Measurements from ENCODE around the gene RC3H1.
"Not testable (repeated sequence)": the region's sequence is repeated elsewhere in the genome, so short reads cannot be mapped to it uniquely, and the experiment has no call there.

Gene RC3H1

GRCh38 chr1:173988068-173988467, 34.1 kb downstream of the RC3H1 start:
- H3K27me3 Mint-ChIP-seq (ENCODE audit: low read depth), result no peaks in the 10 kb centered on the region
- H3K36me3 Mint-ChIP-seq (ENCODE audit: low read depth), result peaks cover 70% of the 10 kb centered on the region
- H3K4me3 Mint-ChIP-seq, result no peak overlapping the region
- no peaks in the 10 kb centered on the region for H3K4me1 Mint-ChIP-seq
- no peak overlapping the region for H3K27ac Mint-ChIP-seq
- no peaks in the 10 kb centered on the region for H3K9me3 Mint-ChIP-seq
- TF ChIP-seq CTCF (IDR thresholded peaks at IDR 0.05; ENCODE audit: unreplicated experiment in 3 of 3), result no peak

GRCh38 chr1:173986951-173987350, 35.2 kb downstream of the RC3H1 start:
- no peaks in the 10 kb centered on the region for H3K4me1 Mint-ChIP-seq
- no peaks in the 10 kb centered on the region for H3K9me3 Mint-ChIP-seq
- no peak for TF ChIP-seq CTCF (IDR thresholded peaks at IDR 0.05; ENCODE audit: unreplicated experiment in 3 of 3)
- no peak overlapping the region for H3K27ac Mint-ChIP-seq
- peaks cover 69% of the 10 kb centered on the region for H3K36me3 Mint-ChIP-seq (ENCODE audit: low read depth)
- no peaks in the 10 kb centered on the region for H3K27me3 Mint-ChIP-seq (ENCODE audit: low read depth)
- H3K4me3 Mint-ChIP-seq, result no peak overlapping the region

- Mint-ChIP-seq H3K27me3 (ENCODE audit: low read depth) (no peaks in the 10 kb centered on the region), H3K4me3 (no peak overlapping the region), H3K9me3 (no peaks in the 10 kb centered on the region), H3K36me3 (ENCODE audit: low read depth) (peaks cover 53% of the 10 kb centered on the region), H3K4me1 (no peaks in the 10 kb centered on the region), H3K27ac (no peak overlapping the region)
- no peak for TF ChIP-seq CTCF (IDR thresholded peaks at IDR 0.05; ENCODE audit: unreplicated experiment in 3 of 3)
These were observed 51.9 kb downstream of the RC3H1 start for GRCh38 chr1:173970252-173970651.

DNA sequence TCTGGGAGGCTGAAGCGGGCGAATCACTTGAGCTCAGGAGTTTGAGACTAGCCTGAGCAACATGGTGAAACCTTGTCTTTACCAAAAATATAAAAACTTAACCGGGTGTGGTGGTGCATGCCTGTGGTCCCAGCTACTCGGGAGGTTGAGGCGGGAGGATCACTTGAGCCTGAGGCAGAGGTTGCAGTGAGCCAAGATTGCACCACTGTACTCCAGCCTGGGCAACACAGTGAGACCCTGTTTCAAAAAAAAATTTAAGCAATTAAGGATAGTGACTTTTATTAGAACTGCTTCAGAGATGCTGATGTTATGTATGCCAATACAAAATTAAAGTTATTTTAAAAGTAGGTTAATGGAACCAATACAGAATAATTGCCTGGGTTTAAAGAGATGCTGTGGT, 56.3 kb downstream of the RC3H1 start:
- H3K36me3 Mint-ChIP-seq (ENCODE audit: low read depth), result peaks cover 66% of the 10 kb centered on the region
- H3K4me1 Mint-ChIP-seq; H3K27ac Mint-ChIP-seq; H3K27me3 Mint-ChIP-seq (ENCODE audit: low read depth); H3K4me3 Mint-ChIP-seq; H3K9me3 Mint-ChIP-seq: not testable (repeated sequence)

GRCh38 chr1:173963477-173963876, 58.7 kb downstream of the RC3H1 start:
- Mint-ChIP-seq H3K27ac (no peak overlapping the region), H3K4me1 (no peaks in the 10 kb centered on the region), H3K27me3 (ENCODE audit: low read depth) (no peaks in the 10 kb centered on the region), H3K9me3 (no peaks in the 10 kb centered on the region), H3K36me3 (ENCODE audit: low read depth) (peaks cover 75% of the 10 kb centered on the region), H3K4me3 (no peak overlapping the region)
- no peak for TF ChIP-seq CTCF (IDR thresholded peaks at IDR 0.05; ENCODE audit: unreplicated experiment in 3 of 3)

DNA sequence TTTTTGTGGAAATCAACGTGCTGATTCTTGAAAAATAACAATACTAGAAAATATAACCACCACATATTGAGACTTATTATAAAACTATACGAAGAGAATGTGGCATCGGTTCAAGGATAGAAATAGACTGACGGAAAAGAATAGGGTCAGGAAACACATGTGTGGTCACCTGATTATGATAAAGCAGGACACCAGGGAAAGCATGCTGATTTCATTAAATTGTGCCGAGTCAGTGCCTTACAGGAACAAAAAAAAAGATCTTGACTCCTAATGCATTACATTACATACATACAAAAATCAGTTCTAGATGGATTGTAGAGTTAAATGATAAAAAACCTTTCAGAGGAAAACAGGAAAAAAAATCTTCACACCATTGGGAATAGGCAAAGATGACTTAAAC, 61.5 kb downstream of the RC3H1 start:
- TF ChIP-seq CTCF (IDR thresholded peaks at IDR 0.05; ENCODE audit: unreplicated experiment in 3 of 3), result no peak
- no peaks in the 10 kb centered on the region for H3K9me3 Mint-ChIP-seq
- no peaks in the 10 kb centered on the region for H3K4me1 Mint-ChIP-seq
- no peaks in the 10 kb centered on the region for H3K27me3 Mint-ChIP-seq (ENCODE audit: low read depth)
- H3K36me3 Mint-ChIP-seq (ENCODE audit: low read depth), result peaks cover 68% of the 10 kb centered on the region
- H3K27ac Mint-ChIP-seq, result peak overlapping the region in 1 of 3 experiments; percentile 35
- H3K4me3 Mint-ChIP-seq, result no peak overlapping the region
